ENCODE data around the gene LRRC26.

The LRRC26 gene

DNA sequence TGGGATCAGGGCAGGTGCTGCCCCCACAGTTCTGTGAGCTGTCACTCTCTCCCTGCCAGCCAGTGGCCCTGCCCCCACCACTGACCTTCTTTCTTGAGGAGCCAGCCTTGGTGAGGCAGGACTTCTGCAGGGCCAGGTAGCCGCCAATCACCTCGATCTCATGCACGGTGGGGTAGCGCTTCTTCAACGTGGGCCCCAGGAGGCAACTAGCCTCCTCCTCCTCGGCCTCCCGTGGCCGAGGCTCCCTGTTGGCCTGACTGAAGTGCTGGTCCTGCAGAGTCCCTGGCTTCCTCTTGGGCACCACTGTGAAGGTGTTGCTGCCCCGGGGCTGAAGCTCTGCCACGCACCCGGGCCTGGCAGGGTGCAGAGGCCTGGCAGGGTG is 29.0 kb upstream of the LRRC26 start:
- DNase-seq, result no peak

GRCh38 chr9:137198051-137198901 is 28.4 kb upstream of the LRRC26 start:
- DNase-seq, result no peak

- DNase-seq, result no peak
Observed at GRCh38 chr9:137195525-137196220, 25.8 kb upstream of the LRRC26 start.

DNA sequence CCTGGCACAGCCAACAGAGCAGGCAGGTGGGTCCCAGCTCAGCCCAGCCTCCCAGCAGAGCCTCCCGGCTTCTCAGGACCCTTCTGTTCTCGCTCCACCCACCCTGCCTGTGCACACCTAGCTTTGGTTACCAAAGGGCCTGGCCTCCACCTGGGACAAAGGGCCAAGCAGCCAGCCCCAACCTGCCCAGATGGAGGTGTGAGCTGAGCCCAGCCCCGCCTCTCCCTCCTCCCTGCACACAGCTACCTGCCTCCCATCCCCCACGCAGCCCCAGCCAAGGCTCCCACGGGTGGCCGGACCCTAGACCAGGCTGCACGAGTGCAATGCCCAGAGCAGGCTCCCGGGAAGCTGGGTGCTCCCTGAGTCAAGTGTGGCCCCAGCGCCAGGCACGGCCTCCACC is 25.1 kb upstream of the LRRC26 start:
- DNase-seq, result no peak

DNA sequence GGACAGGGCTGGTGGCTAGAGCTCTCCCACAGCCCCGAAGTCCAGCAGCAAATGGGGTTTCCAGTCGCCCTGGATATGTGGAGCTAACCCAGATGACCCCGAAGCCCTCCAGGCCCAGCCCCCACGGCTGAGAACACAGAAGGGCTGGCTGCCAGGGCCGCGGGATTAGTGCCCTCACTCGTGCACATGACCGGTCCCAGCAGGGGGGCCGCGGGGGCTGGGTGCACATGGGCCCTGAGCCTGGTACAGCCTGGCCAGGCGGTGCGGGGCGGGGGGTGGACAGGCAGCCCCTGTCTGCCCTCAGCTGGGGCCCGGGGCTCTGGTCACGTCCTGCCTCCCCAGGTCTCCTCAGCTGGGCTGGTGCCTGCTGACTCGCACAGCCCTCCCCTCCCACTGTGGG is 24.5 kb upstream of the LRRC26 start:
- DNase-seq, result no peak

GRCh38 chr9:137193771-137194170 is 23.9 kb upstream of the LRRC26 start:
- no peak for DNase-seq

DNA sequence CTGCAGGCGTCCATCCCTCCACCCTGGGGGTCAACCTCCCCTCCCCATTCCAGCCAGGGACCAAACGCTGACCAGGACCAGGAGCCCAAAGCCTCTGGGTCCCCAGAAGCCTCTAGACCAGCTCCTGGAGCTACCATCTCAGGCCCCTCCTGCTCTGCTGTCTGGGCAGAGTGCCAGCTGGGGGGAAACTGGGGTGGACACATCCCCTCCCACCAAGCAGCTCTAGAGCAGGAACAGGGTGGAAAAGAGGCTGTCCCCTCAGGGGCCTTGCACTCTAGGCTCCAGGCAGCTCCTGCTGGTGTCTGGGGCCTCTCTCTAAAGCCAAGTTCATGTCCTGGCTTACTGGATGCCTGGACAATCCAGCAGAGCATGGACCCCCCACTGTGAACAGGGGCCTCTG is 23.0 kb upstream of the LRRC26 start:
- no peak for DNase-seq

DNA sequence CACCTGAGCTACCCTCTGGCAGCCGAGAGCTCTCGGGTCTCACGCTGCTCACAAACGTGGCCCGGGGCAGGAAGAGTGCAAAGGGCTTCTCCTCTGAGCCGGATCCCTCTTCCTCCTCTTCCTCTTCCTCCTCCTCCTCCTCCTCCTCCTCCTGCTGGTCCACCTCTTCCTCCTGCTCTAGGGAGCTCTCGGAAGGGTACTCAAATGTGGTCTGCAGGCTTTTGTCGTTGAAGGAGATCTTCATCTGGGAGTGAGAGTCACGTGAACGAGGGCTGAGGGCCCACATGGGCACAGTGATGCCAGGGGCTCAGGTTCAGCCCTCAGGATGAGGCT is 22.6 kb upstream of the LRRC26 start:
- DNase-seq, result no peak

DNA sequence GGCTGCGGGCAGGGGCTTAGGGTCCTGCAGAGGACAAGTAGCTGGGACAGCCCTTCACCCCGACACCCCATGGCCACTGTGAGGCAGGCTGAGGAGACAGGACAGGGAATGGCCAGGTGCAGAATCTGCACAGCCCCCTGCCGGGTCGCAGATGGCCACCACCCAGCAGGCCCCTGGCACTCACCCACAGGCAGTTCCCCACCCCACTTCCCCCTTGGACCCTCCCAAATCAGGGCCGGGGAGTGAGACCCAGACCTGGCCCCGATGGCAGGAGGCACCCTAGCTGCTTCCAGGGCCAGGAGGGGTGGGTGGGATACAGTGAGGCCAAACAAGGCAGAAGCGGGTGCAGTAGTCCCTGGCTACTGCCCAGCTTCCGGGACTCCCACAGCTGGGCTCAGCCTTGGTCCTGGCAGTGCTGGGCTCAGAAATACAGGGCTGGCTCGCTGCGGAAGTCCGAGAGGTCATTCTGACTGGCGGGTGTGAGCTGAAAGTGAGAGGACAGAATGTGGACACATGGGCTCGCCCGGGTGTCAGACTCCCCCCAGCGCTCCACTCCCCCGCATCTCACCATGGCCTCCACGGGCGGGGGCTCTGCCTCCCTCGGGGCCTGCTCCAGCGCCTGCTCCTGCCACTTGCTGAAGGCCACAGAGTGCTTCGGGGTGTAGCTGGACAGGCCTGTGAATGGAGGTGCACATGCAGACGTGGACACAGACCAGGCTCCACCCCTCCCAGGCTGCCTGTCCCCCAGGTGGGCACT is 22.0 kb upstream of the LRRC26 start:
- DNase-seq, result no peak

DNA sequence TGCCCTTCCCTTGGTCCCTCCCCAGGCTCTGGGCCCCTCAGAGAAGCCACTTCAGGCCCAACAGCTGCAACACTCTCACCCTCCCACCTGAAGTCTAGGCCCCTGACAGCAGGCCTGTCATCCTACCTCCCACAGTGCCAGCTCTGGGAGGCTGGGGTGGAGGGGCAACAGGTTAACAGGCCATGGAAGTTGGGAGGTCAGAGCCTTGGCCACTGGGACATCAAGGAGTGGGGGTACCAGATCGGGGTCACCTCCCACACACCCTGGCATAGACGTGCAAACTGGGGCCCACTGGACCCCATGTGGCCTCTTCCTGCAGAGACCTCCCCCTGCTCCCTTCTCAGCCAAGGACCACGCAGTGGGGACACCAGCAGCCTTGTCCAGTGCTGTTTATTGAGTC is 21.4 kb upstream of the LRRC26 start:
- no peak for DNase-seq

DNA sequence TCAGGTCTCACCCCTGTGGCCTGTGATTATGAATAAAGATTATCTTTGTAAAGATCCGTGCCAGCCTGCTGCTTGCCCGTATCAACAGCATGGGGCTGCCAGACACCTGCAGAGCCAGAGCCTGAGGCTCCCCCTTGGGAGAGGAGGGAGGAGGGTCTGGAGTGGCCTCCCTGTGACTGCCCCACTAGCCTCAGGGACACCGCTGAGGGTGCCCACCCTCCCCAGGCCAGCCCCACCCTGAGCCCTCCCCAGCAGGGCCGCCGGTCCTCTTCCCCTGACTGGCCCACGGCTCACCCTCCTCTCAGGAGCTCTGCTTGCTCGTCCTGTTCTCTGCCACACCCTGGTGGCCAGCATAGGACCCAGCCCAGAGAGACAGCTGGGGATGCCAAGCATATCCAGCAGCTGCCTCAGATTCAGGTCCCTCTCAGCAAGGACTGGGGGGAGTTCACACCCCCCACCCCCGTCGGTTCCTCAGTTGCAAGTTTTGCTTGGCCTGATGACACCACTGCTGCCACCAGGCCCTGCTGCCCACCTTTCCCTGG is 20.5 kb upstream of the LRRC26 start:
- DNase-seq, result no peak

- no peak for DNase-seq
Observed at GRCh38 chr9:137189297-137190295, 19.7 kb upstream of the LRRC26 start.

- peak; percentile 66 for DNase-seq
Observed at GRCh38 chr9:137188490-137189296, 18.8 kb upstream of the LRRC26 start, which contains the start of the genes ANAPC2 and SSNA1. TSS of gene ANAPC2 (minus strand) at chr9:137188560. CDS start at chr9:137188532, 28 bp downstream. TSS of gene SSNA1 (plus strand) at chr9:137188676. CDS start at chr9:137188727, 51 bp downstream.

- no peak for DNase-seq
Observed at GRCh38 chr9:137188086-137188489, 18.2 kb upstream of the LRRC26 start.

DNA sequence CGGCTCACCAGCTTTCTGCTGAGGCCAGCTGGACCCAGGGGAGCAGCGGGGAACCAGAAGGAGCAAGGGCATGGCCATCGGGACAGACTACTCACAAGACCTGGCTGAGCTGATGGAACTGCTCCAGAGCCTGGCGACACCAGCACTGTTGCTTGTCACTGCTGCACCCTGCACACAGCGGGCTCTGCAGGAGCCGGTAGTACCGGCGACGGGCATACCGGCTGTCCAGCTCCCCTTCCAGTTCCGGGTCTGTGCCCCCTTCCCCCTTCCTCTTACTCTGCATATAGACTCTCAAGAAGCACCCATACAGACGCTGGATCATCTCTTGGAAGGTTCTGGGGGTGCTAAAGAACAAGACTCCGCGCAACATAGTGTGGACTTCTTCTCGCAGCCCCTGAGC is 17.5 kb upstream of the LRRC26 start:
- DNase-seq, result no peak

- no peak for DNase-seq
Observed at GRCh38 chr9:137186385-137186784, 16.5 kb upstream of the LRRC26 start.

GRCh38 chr9:137185921-137186320 is 16.1 kb upstream of the LRRC26 start:
- no peak for DNase-seq

DNA sequence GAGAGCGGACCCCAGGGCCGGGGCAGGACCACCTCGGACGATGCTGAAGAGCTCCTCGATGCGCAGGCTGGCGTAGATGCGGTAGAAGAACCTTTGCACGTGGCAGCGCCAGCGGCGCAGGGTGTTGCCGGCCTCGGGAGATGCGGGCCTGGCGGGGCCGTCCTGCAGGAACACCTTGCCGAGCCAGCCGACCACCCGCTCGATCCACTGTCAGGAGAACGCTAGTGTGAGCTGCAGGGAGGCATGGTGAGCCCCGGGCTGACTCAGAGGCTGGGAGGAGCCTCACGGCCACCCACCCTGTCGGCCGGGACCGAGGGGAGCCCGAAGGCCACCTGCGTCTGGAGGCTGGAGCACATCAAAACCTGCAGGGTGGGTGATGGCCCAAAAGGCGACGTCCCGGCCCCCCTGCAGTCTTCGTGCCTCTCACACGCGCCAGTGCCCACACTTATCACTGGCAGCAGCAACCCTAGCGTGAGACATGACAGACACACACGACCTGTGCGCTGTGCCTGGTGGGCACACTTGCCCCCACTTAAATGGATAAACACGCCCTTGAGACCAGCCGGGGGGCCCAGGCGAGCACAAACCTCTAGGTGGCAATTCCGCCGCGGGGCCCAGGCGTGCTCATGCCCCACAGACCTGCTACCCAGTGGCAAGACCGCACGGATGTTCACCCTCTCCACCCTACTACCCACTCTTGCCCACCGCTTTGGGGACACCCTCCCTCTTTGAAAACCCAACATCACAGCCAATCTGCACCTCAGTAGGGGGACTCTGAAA is 15.2 kb upstream of the LRRC26 start:
- no peak for DNase-seq

DNA sequence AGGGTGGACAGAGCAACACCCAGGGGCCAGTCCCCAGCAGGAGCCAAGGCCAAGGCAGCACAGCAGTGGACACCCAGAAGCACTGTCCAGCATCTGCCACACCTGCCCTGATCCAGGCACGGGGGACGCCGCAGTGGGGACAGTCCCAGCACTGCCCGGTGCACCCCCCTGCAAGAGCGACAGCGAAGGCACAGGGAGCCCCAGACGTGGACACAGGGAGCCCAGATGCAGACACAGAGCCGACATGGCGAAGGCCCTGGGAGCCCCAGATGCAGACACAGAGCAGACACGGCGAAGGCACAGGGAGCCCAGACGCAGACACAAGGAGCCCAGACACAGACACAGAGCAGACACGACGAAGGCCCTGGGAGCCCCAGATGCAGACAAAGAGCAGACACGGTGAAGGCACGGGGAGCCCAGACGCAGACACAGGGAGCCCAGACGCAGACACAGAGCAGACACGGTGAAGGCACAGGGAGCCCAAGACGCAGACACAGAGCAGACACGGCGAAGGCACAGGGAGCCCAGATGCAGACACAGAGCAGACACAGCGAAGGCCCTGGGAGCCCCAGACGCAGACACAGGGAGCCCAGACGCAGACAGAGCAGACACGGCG is 14.2 kb upstream of the LRRC26 start:
- DNase-seq, result no peak

GRCh38 chr9:137182836-137183235 is 13.0 kb upstream of the LRRC26 start:
- DNase-seq, result no peak
